Neuronal stem cell (in vitro differentiated cells): ENCODE results near the gene ACTN1.
A peak's percentile ranks its signal among the peaks of the same experiment; 100 is the strongest.

Source experiments
- DNase-seq: peaks from one replicate; pipeline ENCODE4 v3.0.0-alpha.2; 2013; ENCODE audit warnings: low spot score
- H2AFZ ChIP-seq: one replicate; pipeline ENCODE4 v1.6.1; 2013; ENCODE audit warnings: mild to moderate bottlenecking, low read length, inconsistent platforms
- H2AK5ac ChIP-seq: 2 replicates; pipeline ENCODE4 v1.6.1; 2013; ENCODE audit warnings: low read depth, mild to moderate bottlenecking, inconsistent platforms, low read length, moderate library complexity, mixed read lengths
- H2BK120ac ChIP-seq: 2 replicates; pipeline ENCODE4 v1.6.1; 2013; ENCODE audit warnings: low read depth, mild to moderate bottlenecking, inconsistent platforms, low read length, moderate library complexity, mixed read lengths
- H2BK12ac ChIP-seq: one replicate; pipeline ENCODE4 v1.6.1; 2013; ENCODE audit warnings: low read length, inconsistent platforms
- H2BK15ac ChIP-seq: 2 replicates; pipeline ENCODE4 v1.6.1; 2013; ENCODE audit warnings: mild to moderate bottlenecking, low read length, inconsistent platforms, mixed read lengths
- H2BK5ac ChIP-seq: one replicate; pipeline ENCODE4 v1.6.1; 2013; ENCODE audit warnings: inconsistent platforms, mild to moderate bottlenecking, low read length, moderate library complexity
- H3K14ac ChIP-seq: one replicate; pipeline ENCODE4 v1.6.1; 2013; ENCODE audit warnings: low read length, inconsistent platforms
- H3K18ac ChIP-seq: 2 replicates; pipeline ENCODE4 v1.6.1; 2013; ENCODE audit warnings: low read length, inconsistent platforms
- H3K23ac ChIP-seq: 2 replicates; pipeline ENCODE4 v1.6.1; 2013; ENCODE audit warnings: low read depth, mild to moderate bottlenecking, mixed read lengths, low read length, inconsistent platforms; ENCODE audit not compliant: poor library complexity
- H3K27ac ChIP-seq: replicated peaks from 3 replicates; pipeline ENCODE4 v1.5.1; 2013; ENCODE audit warnings: low read length, inconsistent platforms
- H3K27me3 ChIP-seq, 3 experiments: 2 replicates each; pipeline ENCODE4 v1.6.1; 2013; ENCODE audit warnings: low read length in 3 of 3, mild to moderate bottlenecking in 2 of 3, inconsistent platforms in 1 of 3, low read depth in 1 of 3, mixed read lengths in 1 of 3, moderate library complexity in 1 of 3; ENCODE audit not compliant: control insufficient read depth in 3 of 3, insufficient read depth in 3 of 3
- H3K36me3 ChIP-seq, 2 donors: replicated peaks in 1 of 2; 2 replicates each; pipeline ENCODE4 v1.6.1; 2013; ENCODE audit warnings: low read length in 2 of 2; ENCODE audit not compliant: control insufficient read depth in 2 of 2, insufficient read depth in 2 of 2
- H3K4ac ChIP-seq: 2 replicates; pipeline ENCODE4 v1.6.1; 2013; ENCODE audit warnings: inconsistent platforms, mild to moderate bottlenecking, low read length, moderate library complexity
- H3K4me1 ChIP-seq, 2 donors: 1 replicate in 1 of 2; 2 replicates in 1 of 2; pipeline ENCODE4 v1.6.1; 2013; ENCODE audit warnings: low read length in 2 of 2, low read depth in 1 of 2; ENCODE audit not compliant: control insufficient read depth in 2 of 2, insufficient read depth in 1 of 2
- H3K4me2 ChIP-seq: one replicate; pipeline ENCODE4 v1.6.1; 2013; ENCODE audit warnings: mild to moderate bottlenecking, low read length, inconsistent platforms; ENCODE audit not compliant: insufficient read depth, poor library complexity, severe bottlenecking
- H3K4me3 ChIP-seq, 2 donors: 2 replicates each; pipeline ENCODE4 v1.5.1; 2013; ENCODE audit warnings: low read length in 2 of 2, mild to moderate bottlenecking in 2 of 2, inconsistent platforms in 1 of 2, moderate library complexity in 1 of 2
- H3K79me1 ChIP-seq: one replicate; pipeline ENCODE4 v1.6.1; 2013; ENCODE audit warnings: low read depth, mild to moderate bottlenecking, inconsistent platforms, low read length, moderate library complexity
- H3K9ac ChIP-seq: one replicate; pipeline ENCODE4 v1.6.1; 2013; ENCODE audit warnings: mild to moderate bottlenecking, low read depth, low read length, inconsistent platforms; ENCODE audit not compliant: poor library complexity
- H3K9me3 ChIP-seq, 2 donors: replicated peaks in 1 of 2; 2 replicates each; pipeline versions ENCODE3 to v1.6.1; 2013; ENCODE audit warnings: low read length in 2 of 2, mild to moderate bottlenecking in 2 of 2, inconsistent platforms in 1 of 2, low read depth in 1 of 2, mixed read lengths in 1 of 2, moderate library complexity in 1 of 2; ENCODE audit not compliant: control insufficient read depth in 2 of 2, insufficient read depth in 1 of 2
- H4K8ac ChIP-seq: one replicate; pipeline ENCODE4 v1.6.1; 2013; ENCODE audit warnings: low read depth, mild to moderate bottlenecking, inconsistent platforms, low read length, moderate library complexity
- H4K91ac ChIP-seq: one replicate; pipeline ENCODE4 v1.6.1; 2013; ENCODE audit warnings: low read length, low read depth, mild to moderate bottlenecking, inconsistent platforms; ENCODE audit not compliant: poor library complexity
- WGBS, 2 donors: extraction: QIAGEN DNeasy Blood & Tissue Kit; methylation state at CpG; one replicate each; pipeline ENCODE4 v1.1.7; 2013; ENCODE audit warnings: missing lambda C conversion rate in 2 of 2, mixed read lengths in 1 of 2; ENCODE audit not compliant: insufficient read length in 2 of 2, insufficient replicate concordance in 1 of 2; ENCODE audit errors: extremely low coverage in 2 of 2; 5-methylcytosine and 5-hydroxymethylcytosine counted together

The ACTN1 gene

DNA sequence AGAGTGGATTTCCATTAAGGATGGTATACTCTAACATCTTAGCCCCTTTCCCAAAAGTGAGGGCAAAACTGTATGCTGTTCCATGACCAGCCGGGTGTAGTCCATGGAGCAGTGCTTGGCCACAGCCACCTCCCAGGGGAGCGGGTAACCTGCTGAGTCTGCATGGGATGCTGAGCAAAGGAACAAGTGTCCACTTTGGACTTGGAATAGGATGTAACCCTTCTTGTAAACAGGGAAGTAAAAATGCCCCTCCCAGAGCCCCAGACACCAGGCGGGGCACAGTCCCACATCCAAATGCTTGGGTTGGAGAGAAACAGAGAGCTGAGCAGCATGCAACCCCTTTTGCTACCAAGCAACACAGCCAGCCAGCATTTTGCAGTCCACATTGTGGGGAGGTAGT, 65.6 kb downstream of the ACTN1 start:
- H3K18ac ChIP-seq, result no peak overlapping the region
- H3K9me3 ChIP-seq, result peaks cover 3 to 7% of the 10 kb centered on the region in 2 donors
- no peak overlapping the region for H2BK120ac ChIP-seq
- no peak overlapping the region for H2BK15ac ChIP-seq
- no peak overlapping the region for H3K4me3 ChIP-seq
- H2BK5ac ChIP-seq, result no peak overlapping the region
- no peak overlapping the region for H4K91ac ChIP-seq
- H3K27me3 ChIP-seq, result no peaks in the 10 kb centered on the region
- peaks cover 4% of the 10 kb centered on the region for H3K79me1 ChIP-seq
- H3K4me2 ChIP-seq, result no peak overlapping the region
- H3K36me3 ChIP-seq, result peaks cover 27 to 72% of the 10 kb centered on the region in 2 donors
- DNase-seq, result no peak
- no peak overlapping the region for H4K8ac ChIP-seq
- H2AK5ac ChIP-seq, result no peak overlapping the region
- H3K23ac ChIP-seq, result no peak overlapping the region
- no peak overlapping the region for H3K9ac ChIP-seq
- no peaks in the 10 kb centered on the region for H3K4me1 ChIP-seq
- WGBS, 2 donors, result no CpG with 5 or more reads among the region's 3 CpGs
- no peak overlapping the region for H2AFZ ChIP-seq
- no peak overlapping the region for H2BK12ac ChIP-seq
- no peak overlapping the region for H3K4ac ChIP-seq
- no peak overlapping the region for H3K14ac ChIP-seq
- H3K27ac ChIP-seq, result no peak overlapping the region

DNA sequence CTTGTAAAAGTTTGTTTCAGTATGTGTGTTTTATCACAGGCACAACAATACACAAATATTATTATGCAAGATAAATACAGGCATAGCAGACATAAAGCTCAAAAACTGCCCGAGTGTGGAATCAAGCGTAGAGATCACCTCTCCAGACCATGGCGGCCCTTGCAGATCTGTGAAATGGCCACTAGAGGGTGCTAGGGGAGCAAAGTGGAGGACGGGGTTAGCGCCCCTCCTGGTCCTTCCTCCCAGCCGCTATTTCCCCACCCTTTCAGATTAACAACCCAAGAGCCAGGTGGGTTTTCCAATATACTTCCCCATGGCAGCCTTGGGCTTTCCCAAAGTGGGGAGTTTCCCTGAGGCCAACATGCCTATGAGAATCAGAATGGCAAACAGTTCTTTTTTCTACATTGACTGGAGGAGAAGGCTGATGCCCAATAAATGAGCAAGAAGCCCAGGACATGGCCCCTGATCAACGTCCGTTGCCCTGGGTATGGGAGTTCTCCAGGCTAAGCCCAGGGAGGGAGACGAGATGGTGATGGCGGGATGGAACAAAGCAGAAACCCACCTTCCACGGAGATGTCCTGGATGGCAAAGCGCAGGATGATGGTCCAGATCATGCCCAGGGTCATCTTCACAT, 67.4 kb downstream of the ACTN1 start:
- H3K9me3 ChIP-seq, result peaks cover 3 to 7% of the 10 kb centered on the region in 2 donors
- H3K27me3 ChIP-seq, result no peaks in the 10 kb centered on the region
- H3K4me2 ChIP-seq, result no peak overlapping the region
- no peak overlapping the region for H4K91ac ChIP-seq
- no peak overlapping the region for H2BK15ac ChIP-seq
- H2AK5ac ChIP-seq, result peak overlapping the region; percentile 13
- no peak overlapping the region for H2AFZ ChIP-seq
- H3K14ac ChIP-seq, result no peak overlapping the region
- no peak overlapping the region for H3K9ac ChIP-seq
- no peak overlapping the region for H3K27ac ChIP-seq
- no peak overlapping the region for H2BK5ac ChIP-seq
- no peak overlapping the region for H3K4ac ChIP-seq
- H3K23ac ChIP-seq, result no peak overlapping the region
- H3K36me3 ChIP-seq, result peaks cover 30 to 70% of the 10 kb centered on the region in 2 donors
- H2BK12ac ChIP-seq, result no peak overlapping the region
- no peak overlapping the region for H2BK120ac ChIP-seq
- DNase-seq, result peak; percentile 77
- no peaks in the 10 kb centered on the region for H3K4me1 ChIP-seq
- H4K8ac ChIP-seq, result no peak overlapping the region
- WGBS, 2 donors, result no CpG with 5 or more reads among the region's 12 CpGs
- peaks cover 4% of the 10 kb centered on the region for H3K79me1 ChIP-seq
- no peak overlapping the region for H3K18ac ChIP-seq
- peak overlapping the region in 1 of 2 donors; percentile 28 for H3K4me3 ChIP-seq

DNA sequence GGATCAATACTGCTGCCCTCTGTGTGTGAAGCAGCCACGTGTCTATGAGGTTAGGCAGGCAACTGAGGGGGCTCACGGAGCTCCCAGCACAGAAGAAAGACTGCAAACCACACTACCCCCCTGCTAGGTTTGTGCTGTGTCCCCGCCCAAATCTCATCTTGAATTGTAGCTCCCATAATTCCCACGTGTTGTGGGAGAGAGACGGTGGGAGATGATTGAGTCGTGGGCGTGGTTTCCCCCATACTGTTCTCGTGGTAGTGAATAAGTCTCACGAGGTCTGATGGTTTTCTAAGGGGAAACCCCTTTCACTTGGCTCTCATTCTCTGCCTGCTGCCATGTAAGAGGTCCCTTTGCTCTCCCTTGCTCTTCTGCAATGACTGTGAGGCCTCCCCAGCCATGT, 68.6 kb downstream of the ACTN1 start:
- DNase-seq, result no peak
- H2AFZ ChIP-seq, result no peak overlapping the region
- H3K14ac ChIP-seq, result no peak overlapping the region
- no peak overlapping the region for H4K91ac ChIP-seq
- no peak overlapping the region for H3K23ac ChIP-seq
- no peak overlapping the region for H3K4me2 ChIP-seq
- no peak overlapping the region for H3K4ac ChIP-seq
- no peak overlapping the region for H3K18ac ChIP-seq
- no CpG with 5 or more reads among the region's 9 CpGs for WGBS, 2 donors
- no peak overlapping the region for H4K8ac ChIP-seq
- no peak overlapping the region for H2BK12ac ChIP-seq
- no peak overlapping the region for H2AK5ac ChIP-seq
- no peak overlapping the region for H3K9ac ChIP-seq
- H2BK5ac ChIP-seq, result no peak overlapping the region
- H3K4me3 ChIP-seq, result no peak overlapping the region
- H3K4me1 ChIP-seq, result no peaks in the 10 kb centered on the region
- H3K9me3 ChIP-seq, result peaks cover 3 to 4% of the 10 kb centered on the region in 2 donors
- H2BK120ac ChIP-seq, result no peak overlapping the region
- peaks cover 33 to 73% of the 10 kb centered on the region in 2 donors for H3K36me3 ChIP-seq
- no peaks in the 10 kb centered on the region for H3K27me3 ChIP-seq
- H3K27ac ChIP-seq, result no peak overlapping the region
- peaks cover 8% of the 10 kb centered on the region for H3K79me1 ChIP-seq
- no peak overlapping the region for H2BK15ac ChIP-seq

DNA sequence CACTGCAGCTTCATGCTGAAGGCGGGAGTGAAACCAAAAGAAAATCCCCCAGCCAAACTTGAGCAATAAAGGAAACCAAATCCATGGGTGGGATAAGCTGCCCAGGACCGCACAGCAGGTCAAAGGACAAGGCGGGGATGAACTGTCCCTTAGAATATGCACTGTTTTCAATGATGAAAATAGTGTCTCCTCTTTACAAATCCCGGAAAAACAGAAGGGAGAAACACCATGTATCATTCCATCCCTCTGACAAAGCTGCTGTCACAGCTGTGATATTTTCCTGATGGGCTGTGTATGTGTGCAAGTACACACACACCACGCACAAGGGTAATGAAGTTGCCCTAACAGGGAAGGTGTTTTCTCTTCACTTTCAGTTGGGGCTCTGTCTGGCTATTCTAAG, 70.3 kb downstream of the ACTN1 start:
- no peak overlapping the region for H3K4me3 ChIP-seq
- no peak overlapping the region for H3K4me2 ChIP-seq
- H2BK5ac ChIP-seq, result no peak overlapping the region
- no peak overlapping the region for H3K9ac ChIP-seq
- WGBS, 2 donors, result no CpG with 5 or more reads among the region's 5 CpGs
- H3K18ac ChIP-seq, result no peak overlapping the region
- no peak overlapping the region for H2BK12ac ChIP-seq
- H2AK5ac ChIP-seq, result no peak overlapping the region
- no peak overlapping the region for H2BK120ac ChIP-seq
- no peak for DNase-seq
- no peak overlapping the region for H3K23ac ChIP-seq
- H4K8ac ChIP-seq, result no peak overlapping the region
- H2AFZ ChIP-seq, result no peak overlapping the region
- peaks cover 9% of the 10 kb centered on the region for H3K79me1 ChIP-seq
- no peaks in the 10 kb centered on the region for H3K4me1 ChIP-seq
- H2BK15ac ChIP-seq, result no peak overlapping the region
- H3K4ac ChIP-seq, result no peak overlapping the region
- no peak overlapping the region for H3K14ac ChIP-seq
- no peak overlapping the region for H3K27ac ChIP-seq
- no peak overlapping the region for H4K91ac ChIP-seq
- H3K9me3 ChIP-seq, result no peaks in the 10 kb centered on the region
- H3K36me3 ChIP-seq, result peaks cover 37 to 78% of the 10 kb centered on the region in 2 donors
- no peaks in the 10 kb centered on the region for H3K27me3 ChIP-seq
